ENCODE measurements around the gene RIMS1. TPM values are rescaled to one million over a fixed set of nuclear protein-coding genes. Genes with fewer than 3 reads are reported as not detected.

The RIMS1 gene
- total and polyA plus RNA-seq, 12 donors = 0.06 to 9.2 (median 1.5) TPM; not detected in 2

DNA sequence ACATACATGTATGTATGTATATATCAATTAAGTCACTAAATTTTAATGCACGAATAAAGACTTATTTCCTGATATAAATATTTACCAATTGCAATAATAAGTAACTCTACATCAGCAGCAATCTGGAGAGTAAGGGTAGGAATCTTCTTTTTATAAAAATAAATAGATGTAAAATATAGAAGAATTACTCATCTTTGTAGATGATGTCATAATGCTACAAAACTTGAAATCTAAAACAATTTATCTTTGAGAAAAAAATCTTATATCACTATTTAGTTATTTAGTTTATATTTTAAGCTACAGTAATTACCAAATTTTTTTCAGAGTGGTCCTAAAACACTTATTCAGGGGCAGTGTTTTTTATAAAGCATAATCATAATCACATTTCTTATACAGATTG, 351.7 kb downstream of the RIMS1 start:
- H3K9me3 ChIP-seq (replicated peaks in 1 of 3) = no peaks in the 10 kb centered on the region
- no peaks in the 10 kb centered on the region for H3K4me1 ChIP-seq (replicated peaks in 1 of 2)
- no peak for DNase-seq
- no peak for TF ChIP-seq POLR2A (IDR thresholded peaks at IDR 0.05)
- TF ChIP-seq, protein P1, sequence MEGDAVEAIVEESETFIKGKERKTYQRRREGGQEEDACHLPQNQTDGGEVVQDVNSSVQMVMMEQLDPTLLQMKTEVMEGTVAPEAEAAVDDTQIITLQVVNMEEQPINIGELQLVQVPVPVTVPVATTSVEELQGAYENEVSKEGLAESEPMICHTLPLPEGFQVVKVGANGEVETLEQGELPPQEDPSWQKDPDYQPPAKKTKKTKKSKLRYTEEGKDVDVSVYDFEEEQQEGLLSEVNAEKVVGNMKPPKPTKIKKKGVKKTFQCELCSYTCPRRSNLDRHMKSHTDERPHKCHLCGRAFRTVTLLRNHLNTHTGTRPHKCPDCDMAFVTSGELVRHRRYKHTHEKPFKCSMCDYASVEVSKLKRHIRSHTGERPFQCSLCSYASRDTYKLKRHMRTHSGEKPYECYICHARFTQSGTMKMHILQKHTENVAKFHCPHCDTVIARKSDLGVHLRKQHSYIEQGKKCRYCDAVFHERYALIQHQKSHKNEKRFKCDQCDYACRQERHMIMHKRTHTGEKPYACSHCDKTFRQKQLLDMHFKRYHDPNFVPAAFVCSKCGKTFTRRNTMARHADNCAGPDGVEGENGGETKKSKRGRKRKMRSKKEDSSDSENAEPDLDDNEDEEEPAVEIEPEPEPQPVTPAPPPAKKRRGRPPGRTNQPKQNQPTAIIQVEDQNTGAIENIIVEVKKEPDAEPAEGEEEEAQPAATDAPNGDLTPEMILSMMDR (IDR thresholded peaks at IDR 0.05) = no peak
- intact Hi-C loops (cut with DNase I) = no loop called here
- H3K27me3 ChIP-seq = no peaks in the 10 kb centered on the region
- H3K36me3 ChIP-seq (replicated peaks in 1 of 2) = no peaks in the 10 kb centered on the region
- 0 to 24% (median 1%) methylated on average over 1 of the region's 1 CpG for WGBS, 4 donors
- H3K4me3 ChIP-seq = no peak overlapping the region
- no peak overlapping the region for H3K27ac ChIP-seq

DNA sequence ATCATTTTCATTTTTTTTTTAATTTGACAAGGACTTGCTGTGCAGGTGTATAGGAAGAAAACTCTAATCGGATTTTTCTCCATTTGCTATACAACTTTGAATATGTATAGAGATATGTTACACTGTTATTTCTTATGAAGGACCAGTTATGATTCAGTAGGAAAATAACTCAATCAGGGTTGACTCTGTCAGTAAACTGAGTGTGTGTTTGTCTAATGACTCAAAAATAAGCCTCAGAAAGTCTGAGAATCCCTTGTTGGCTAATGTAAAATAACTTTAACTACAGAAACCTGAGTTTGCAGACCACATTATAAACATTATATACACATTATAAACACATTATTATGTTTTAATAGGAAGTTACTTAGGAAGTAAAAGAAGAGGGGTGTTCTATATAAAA, 352.6 kb downstream of the RIMS1 start:
- no peak for TF ChIP-seq POLR2A (IDR thresholded peaks at IDR 0.05)
- TF ChIP-seq, protein P1 (IDR thresholded peaks at IDR 0.05) = no peak
- no peak overlapping the region for H3K4me3 ChIP-seq
- 63 to 70% (median 66%) methylated on average over 1 of the region's 1 CpG for WGBS, 4 donors
- DNase-seq = no peak
- H3K27me3 ChIP-seq = no peaks in the 10 kb centered on the region
- no peaks in the 10 kb centered on the region for H3K4me1 ChIP-seq (replicated peaks in 1 of 2)
- no peaks in the 10 kb centered on the region for H3K9me3 ChIP-seq (replicated peaks in 1 of 3)
- H3K27ac ChIP-seq = no peak overlapping the region
- no peaks in the 10 kb centered on the region for H3K36me3 ChIP-seq (replicated peaks in 1 of 2)
- intact Hi-C loops (cut with DNase I) = no loop called here

DNA sequence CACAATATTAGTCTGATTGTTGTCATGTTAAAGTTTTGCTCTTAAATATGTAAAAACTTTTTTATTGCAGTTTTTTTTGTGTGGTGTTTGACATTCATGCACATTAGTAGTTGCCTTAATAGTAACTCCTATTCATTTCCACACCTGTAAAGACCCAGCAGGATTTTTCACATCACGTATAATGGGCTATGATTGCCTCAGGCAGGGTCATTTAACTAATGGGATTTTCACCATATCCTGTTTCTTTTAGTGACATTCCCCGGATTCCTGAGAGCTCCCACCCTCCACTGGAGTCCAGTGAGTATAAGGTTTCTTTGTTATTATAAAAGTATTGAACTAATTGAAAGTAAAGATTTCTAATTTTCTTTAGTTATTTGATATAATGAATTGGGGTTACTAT, 359.2 kb downstream of the RIMS1 start:
- H3K36me3 ChIP-seq (replicated peaks in 1 of 2) = no peaks in the 10 kb centered on the region
- no peaks in the 10 kb centered on the region for H3K4me1 ChIP-seq (replicated peaks in 1 of 2)
- TF ChIP-seq, protein P1 (IDR thresholded peaks at IDR 0.05) = no peak
- no peak for TF ChIP-seq POLR2A (IDR thresholded peaks at IDR 0.05)
- no peak overlapping the region for H3K4me3 ChIP-seq
- no peak overlapping the region for H3K27ac ChIP-seq
- 42 to 48% (median 44%) methylated on average over 2 of the region's 2 CpGs for WGBS, 4 donors
- no peak for DNase-seq
- no peaks in the 10 kb centered on the region for H3K27me3 ChIP-seq
- intact Hi-C loops (cut with DNase I) = no loop called here
- no peaks in the 10 kb centered on the region for H3K9me3 ChIP-seq (replicated peaks in 1 of 3)

- WGBS, 4 donors = 63 to 86% (median 80%) methylated on average over 4 of the region's 4 CpGs
- no peak overlapping the region for H3K4me3 ChIP-seq
- no peaks in the 10 kb centered on the region for H3K36me3 ChIP-seq (replicated peaks in 1 of 2)
- DNase-seq = no peak
- H3K27ac ChIP-seq = no peak overlapping the region
- TF ChIP-seq, protein P1 (IDR thresholded peaks at IDR 0.05) = no peak
- no peak for TF ChIP-seq POLR2A (IDR thresholded peaks at IDR 0.05)
- no peaks in the 10 kb centered on the region for H3K4me1 ChIP-seq (replicated peaks in 1 of 2)
- intact Hi-C loops (cut with DNase I) = no loop called here
- H3K9me3 ChIP-seq (replicated peaks in 1 of 3) = no peaks in the 10 kb centered on the region
- no peaks in the 10 kb centered on the region for H3K27me3 ChIP-seq
Observed at GRCh38 chr6:72246926-72247325, 360.6 kb downstream of the RIMS1 start.

All from adrenal gland (tissue), 12 donors.